Stimulated activated CD8-positive, alpha-beta memory T cell treated with anti-CD3 and anti-CD28 coated beads, Interleukin-12 subunit alpha, Interleukin-12 subunit beta, amount 100 ng/mL, for 24 hours (primary cell): ENCODE measurements around the gene FDXR.
"Not testable (repeated sequence)": the region's sequence is repeated elsewhere in the genome, so short reads cannot be mapped to it uniquely, and the experiment has no call there.

Experiments
- DNase-seq: peaks from one replicate; pipeline ENCODE4 v3.0.0-alpha.2; 2020; ENCODE audit errors: extremely low read depth

Gene FDXR

GRCh38 chr17:74872313-74873036 is at the start of gene FDXR:
Gene FDXR (minus strand): TSS chr17:74872994. CDS start chr17:74872944, 50 bp downstream.
- DNase-seq = no peak

GRCh38 chr17:74922172-74922571 is 49.4 kb upstream of the FDXR start:
- DNase-seq = no peak

GRCh38 chr17:74921769-74922168 is 49.0 kb upstream of the FDXR start:
- DNase-seq = no peak

GRCh38 chr17:74921026-74921681 is 48.4 kb upstream of the FDXR start:
- DNase-seq = no peak

- no peak for DNase-seq
Observed at GRCh38 chr17:74920642-74921025, 47.8 kb upstream of the FDXR start.

DNA sequence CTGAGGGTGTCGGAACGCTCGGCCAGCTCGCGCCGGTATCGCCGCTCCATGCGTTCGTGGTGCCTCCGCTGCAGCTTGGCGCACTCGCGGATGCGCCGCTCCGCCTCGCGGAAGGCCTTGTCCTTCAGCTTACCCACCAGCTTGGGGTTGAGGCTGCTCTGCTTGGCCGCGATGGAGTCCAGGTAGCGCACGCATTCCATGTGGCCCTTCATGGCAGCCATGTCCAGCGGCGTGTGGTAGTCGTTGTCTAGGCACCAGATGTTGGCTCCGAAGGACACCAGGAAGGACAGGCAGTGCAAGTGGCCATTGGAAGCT is 47.5 kb upstream of the FDXR start:
- DNase-seq = no peak

DNA sequence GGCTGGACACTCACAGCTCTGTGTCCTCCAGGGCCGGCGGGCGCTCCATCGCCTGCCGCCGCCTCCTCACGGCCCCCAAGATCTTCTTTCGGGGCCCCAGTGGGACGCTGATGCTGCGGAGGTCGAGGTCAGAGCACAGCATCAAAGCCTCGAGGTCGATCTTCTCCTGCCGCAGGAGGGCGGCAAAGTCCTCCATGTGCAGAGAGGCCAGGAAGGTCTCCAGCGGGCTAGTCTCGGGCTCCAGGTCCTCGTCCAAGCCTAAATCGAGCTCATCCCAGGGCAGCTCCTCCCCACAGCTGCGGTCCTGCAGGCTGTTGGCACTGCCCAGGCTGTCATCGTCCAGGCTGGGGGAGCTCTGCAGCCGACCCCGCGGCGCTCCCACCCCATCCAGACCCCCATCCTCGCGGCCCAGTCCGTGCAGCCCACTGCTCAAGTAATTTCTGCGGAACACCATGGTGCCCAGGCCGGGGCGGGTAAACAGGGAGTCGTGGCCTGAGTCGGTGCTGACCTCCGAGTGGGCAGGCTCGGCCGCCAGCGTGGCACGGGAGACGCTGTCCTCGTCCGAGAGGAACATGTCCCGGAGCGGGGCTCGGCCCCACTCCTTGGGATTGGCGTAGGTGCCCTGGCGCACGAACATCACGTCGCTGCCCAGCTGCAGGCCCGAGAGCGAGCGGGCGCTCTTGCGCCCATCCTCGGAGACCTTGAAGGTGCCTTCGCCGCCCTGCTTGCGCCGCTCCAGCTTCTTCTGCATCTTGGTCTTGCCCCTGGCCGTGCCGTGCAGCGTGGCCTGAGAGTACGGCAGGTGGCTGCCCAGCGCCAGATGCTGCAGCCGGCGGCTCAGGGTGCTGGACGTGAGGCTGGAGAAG is 46.9 kb upstream of the FDXR start:
- no peak for DNase-seq

DNA sequence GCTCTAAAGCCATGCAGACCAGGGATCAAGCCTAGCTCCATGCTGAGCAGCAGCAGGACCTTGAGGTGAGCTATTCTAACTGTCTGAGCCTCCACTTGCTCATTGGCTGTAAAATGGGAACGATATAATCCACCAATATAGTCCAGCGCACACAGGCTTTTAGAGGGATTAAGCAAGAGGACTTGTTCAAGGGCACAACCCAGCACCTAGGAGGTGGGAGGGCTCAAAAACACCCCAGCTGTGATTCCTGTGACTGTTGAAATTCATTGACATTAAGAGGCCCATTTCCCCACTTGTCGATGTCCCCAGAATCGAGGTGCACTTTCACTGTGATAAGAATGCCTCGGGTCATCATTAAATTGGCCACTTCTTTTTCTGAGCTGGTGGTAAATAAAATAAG is 46.1 kb upstream of the FDXR start:
- DNase-seq = no peak

DNA sequence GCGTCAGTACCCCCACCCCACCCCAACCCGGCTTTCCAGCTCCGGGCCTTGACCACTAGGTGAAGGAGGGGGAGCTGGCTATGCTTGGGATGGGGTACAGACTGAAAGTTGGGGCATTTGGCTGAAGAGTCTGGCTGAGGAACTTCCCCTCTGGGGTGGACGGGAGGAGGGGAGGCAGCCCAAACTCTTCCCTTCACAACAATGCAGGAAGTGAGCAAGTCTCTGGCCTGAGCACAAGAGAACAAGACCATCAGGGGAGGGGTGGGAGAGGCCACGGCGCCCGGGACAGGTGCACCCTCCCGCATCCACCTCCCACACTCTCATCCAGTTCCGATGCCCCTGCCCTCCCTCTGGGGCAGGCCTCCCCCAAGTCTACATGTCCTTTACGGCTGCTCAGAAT is 44.6 kb upstream of the FDXR start:
- no peak for DNase-seq

DNA sequence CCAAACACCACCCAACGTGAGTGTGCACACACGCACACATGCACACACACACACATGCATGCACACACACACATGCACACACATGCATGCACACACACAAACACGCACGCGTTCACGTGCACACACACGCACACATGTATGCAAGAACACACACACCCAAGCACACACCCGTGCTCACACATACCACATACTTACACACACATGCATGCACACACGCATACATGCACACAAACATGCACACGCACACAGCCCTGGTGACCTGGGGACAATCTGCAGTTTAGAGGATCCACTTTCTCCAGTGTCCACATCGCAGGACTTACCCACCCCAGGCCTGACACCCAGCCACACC is 44.0 kb upstream of the FDXR start:
- DNase-seq = no peak

- DNase-seq = no peak
Observed at GRCh38 chr17:74916136-74916850, 43.5 kb upstream of the FDXR start.

DNA sequence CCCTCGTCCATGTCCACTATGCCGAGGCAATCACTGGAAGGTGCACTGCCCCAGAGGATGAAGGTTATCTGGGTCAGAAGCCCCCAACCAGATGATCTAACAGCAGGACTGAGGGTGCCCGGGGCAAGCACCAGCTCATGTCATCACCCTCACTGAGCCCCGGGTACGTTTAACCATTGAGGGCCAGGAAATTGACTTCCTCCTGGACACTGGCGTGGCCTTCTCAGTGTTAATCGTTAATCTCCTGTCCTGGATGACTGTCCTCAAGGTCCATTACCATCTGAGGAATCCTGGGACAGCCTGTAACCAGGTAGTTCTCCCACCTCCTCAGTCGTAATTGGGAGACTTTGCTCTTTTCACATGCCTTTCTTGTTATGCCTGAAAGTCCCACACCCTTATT is 38.6 kb upstream of the FDXR start:
- DNase-seq = not testable (repeated sequence)

DNA sequence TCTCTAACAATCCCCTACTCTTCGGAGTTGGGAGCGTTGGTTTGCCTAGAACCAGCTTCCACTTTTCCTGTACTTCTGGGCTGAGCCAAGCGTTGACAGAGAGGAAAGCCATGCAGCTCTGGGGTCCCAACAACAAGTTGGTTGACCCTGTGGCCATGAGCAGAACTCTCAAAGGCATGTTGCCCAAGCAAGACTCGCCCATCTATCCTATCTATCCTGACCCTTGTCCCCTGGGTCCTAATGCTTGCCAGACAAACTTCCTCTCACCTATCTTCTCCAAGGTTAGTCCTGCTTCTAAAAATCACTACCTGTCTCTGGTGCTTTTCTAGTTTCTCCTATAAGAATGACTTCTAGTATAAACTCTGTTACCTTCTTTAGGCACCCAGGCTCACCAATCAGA is 36.3 kb upstream of the FDXR start:
- not testable (repeated sequence) for DNase-seq

DNA sequence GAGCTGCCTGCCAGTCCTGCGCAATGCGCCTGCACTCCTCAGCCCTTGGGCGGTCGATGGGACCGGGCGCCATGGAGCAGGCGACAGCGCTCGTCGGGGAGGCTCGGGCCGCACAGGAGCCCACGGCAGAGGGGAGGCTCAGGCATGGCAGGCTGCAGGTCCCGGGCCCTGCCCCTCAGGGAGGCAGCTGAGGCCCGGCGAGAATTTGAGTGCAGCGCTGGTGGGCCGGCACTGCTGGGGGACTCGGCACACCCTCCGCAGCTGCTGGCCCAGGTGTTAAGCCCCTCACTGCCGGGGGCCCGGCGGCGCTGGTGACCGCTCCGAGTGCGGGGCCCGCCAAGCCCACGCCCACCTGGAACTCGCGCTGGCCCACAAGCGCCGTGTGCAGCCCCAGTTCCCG is 34.2 kb upstream of the FDXR start:
- no peak for DNase-seq

- not testable (repeated sequence) for DNase-seq
Observed at GRCh38 chr17:74906214-74906793, 33.5 kb upstream of the FDXR start.

DNA sequence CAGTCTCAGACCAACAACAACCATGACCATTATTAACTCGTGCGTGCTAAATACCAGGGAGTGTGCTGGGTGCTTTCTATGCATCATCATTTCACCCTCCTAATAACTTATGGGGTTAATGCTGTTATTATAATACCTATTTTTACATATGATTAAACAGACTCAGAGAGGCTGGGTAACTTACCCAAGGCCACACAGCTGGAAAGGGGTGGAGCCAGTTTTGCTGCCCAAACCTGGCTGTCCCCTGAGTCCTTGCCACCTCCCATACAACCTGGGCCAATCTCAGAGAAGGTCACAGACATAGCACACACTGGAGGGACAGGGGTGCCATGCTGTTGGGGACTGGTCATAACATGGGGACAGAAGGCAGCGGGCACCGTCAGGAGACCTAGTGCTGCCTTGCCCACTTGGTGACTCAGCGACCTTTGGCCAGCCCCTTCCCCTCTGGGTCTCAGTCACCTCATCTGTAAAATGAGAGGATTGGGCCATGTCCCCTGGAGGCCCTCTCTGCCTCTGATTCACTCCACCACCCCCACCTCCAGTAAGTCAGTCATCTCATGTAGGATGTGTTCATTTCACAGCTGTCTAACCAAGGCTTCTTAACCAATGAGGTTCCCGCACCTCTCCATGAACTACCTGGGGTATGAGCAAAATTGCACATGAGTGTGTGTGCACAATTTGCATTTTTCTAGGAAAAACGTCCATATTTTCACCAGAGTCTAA is 32.1 kb upstream of the FDXR start:
- no peak for DNase-seq

DNA sequence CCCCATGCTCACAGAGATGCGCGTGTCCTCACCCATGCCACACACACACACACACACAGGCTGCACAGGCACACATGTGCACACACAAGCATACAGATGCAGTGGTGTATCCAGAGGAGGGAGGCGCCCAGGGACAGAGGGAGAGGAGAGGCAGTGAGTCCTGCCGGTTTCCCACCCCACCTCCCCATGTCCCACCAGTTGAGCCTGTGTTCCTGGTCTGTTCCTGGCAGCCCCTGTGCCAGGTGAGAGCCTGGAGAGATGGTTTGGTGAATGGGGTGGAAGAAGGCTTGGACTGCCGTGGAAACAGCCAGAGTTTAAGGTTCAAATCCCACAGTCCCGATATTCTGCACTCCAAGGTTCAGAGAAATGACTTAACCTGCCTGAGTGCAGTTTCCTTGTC is 30.9 kb upstream of the FDXR start:
- no peak for DNase-seq

DNA sequence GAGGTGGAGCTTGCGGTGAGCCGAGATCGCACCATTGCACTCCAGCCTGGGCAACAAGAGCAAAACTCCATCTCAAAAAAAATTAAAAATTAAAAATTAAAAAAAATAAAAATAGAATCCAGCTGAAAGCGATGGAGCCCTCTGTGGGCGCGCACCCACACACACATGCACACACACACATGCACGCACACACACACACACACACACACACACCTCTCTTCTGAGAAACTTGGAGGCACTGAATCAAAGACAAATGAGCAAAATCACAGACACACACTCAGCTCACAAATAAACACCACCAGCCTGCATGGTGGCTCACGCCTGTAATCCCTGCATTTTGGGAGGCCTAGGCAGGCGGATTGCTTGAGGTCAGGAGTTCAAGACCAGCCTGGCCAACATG is 30.2 kb upstream of the FDXR start:
- no peak for DNase-seq

GRCh38 chr17:74901353-74902135 is 28.8 kb upstream of the FDXR start:
- DNase-seq = no peak

DNA sequence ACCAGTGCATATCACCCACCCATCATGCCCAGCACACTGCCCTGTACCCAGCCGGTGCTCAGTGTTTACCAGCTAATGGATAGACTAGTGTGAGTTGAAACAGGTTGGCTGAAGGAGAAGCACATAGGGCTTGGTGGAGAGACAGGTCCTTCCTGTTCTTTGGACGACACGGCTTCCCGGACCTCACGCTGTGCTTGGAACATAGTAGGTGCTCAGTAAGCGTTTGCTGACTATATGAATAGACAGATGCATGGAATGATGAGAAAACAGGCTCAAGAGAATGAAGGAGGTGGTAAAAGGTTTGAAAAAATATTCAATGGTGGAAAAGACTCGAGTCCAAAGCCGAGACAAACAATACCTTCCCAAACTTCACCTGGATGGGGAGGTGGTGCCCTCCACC is 27.4 kb upstream of the FDXR start:
- no peak for DNase-seq
